Neural cell (in vitro differentiated cells): ENCODE measurements around the gene SIL1. TPM values are rescaled to one million over a fixed set of nuclear protein-coding genes. Genes with fewer than 3 reads are reported as not detected.

ENCODE experiments used
- H2AFZ ChIP-seq: fragments of 200-600, 300-800 bp; sonication (generic), shearing (Covaris generic); 2 replicates; pipeline ENCODE4 v1.6.0; 2014; ENCODE audit warnings: low read depth, mild to moderate bottlenecking, antibody characterized with exemption, low read length, moderate library complexity
- H3F3A ChIP-seq: fragments of 200-600 bp; shearing (Covaris generic); 2 replicates; pipeline ENCODE4 v1.6.1; 2016; ENCODE audit warnings: mild to moderate bottlenecking, moderate library complexity, mixed read lengths, antibody characterized with exemption, low read length; ENCODE audit not compliant: insufficient read depth, poor library complexity, severe bottlenecking
- H3K27ac ChIP-seq: fragments of 200-600, 300-800 bp; sonication (generic), shearing (Covaris generic); 2 replicates; pipeline ENCODE4 v1.5.1; 2014; ENCODE audit warnings: mild to moderate bottlenecking, low read length, moderate library complexity
- H3K27me3 ChIP-seq: fragments of 300-800, 200-600 bp; sonication (generic), shearing (Covaris generic); 2 replicates; pipeline ENCODE4 v1.6.0; 2014; ENCODE audit warnings: mild to moderate bottlenecking, low read depth, low read length, moderate library complexity; ENCODE audit not compliant: insufficient read depth
- H3K36me3 ChIP-seq: fragments of 300-800, 200-600 bp; sonication (generic), shearing (Covaris generic); 2 replicates; pipeline ENCODE4 v1.5.1; 2014; ENCODE audit warnings: mild to moderate bottlenecking, antibody characterized with exemption, low read length, moderate library complexity; ENCODE audit not compliant: insufficient read depth
- H3K4me2 ChIP-seq: fragments of 300-800, 200-600 bp; sonication (generic), shearing (Covaris generic); 2 replicates; pipeline ENCODE4 v1.6.0; 2014; ENCODE audit warnings: mild to moderate bottlenecking, low read length
- H3K4me3 ChIP-seq: fragments of 300-800, 200-600 bp; sonication (generic), shearing (Covaris generic); 2 replicates; pipeline ENCODE4 v1.5.1; 2014; ENCODE audit warnings: mild to moderate bottlenecking, low read length, moderate library complexity
- H3K79me2 ChIP-seq: fragments of 200-600 bp; shearing (Covaris generic); replicated peaks from 2 replicates; pipeline ENCODE4 v1.6.0; 2014; ENCODE audit warnings: mild to moderate bottlenecking, low read length, moderate library complexity; ENCODE audit not compliant: insufficient read depth
- H3K9ac ChIP-seq: fragments of 300-800, 200-600 bp; sonication (generic), shearing (Covaris generic); 2 replicates; pipeline ENCODE4 v1.6.1; 2016; ENCODE audit warnings: mild to moderate bottlenecking, low read length, mixed read lengths
- H3K9me2 ChIP-seq: fragments of 200-600 bp; shearing (Covaris generic); 2 replicates; pipeline ENCODE4 v1.6.1; 2016; ENCODE audit warnings: mild to moderate bottlenecking, low read length, mixed read lengths; ENCODE audit not compliant: insufficient read depth
- H3K9me3 ChIP-seq: fragments of 200-600, 300-800 bp; sonication (generic), shearing (Covaris generic); 2 replicates; pipeline ENCODE4 v1.6.1; 2016; ENCODE audit warnings: mild to moderate bottlenecking, mixed run types, low read length, moderate library complexity, mixed read lengths
- H4K20me1 ChIP-seq: fragments of 200-600 bp; shearing (Covaris generic); 2 replicates; pipeline ENCODE4 v1.6.1; 2016; ENCODE audit warnings: mild to moderate bottlenecking, mixed run types; ENCODE audit not compliant: insufficient read depth
- EP300 ChIP-seq: fragments of 450-650 bp; conservative IDR thresholded peaks from 2 replicates; pipeline ENCODE4 v1.6.1; 2014; ENCODE audit warnings: antibody characterized with exemption, mild to moderate bottlenecking, moderate library complexity; ENCODE audit not compliant: poor library complexity, severe bottlenecking
- EZH2 ChIP-seq: fragments of 200-600, 300-800 bp; shearing (Covaris generic), sonication (generic); IDR thresholded peaks from 2 replicates; pipeline ENCODE4 v1.6.1; 2014; ENCODE audit warnings: antibody characterized with exemption, low read length, borderline replicate concordance, mild to moderate bottlenecking; ENCODE audit not compliant: insufficient read depth, poor library complexity, severe bottlenecking
- MXI1 ChIP-seq: fragments of 450-650 bp; conservative IDR thresholded peaks from 2 replicates; pipeline ENCODE4 v1.6.1; 2014; ENCODE audit warnings: antibody characterized with exemption, mild to moderate bottlenecking; ENCODE audit not compliant: poor library complexity, severe bottlenecking
- POLR2AphosphoS5 ChIP-seq: IDR thresholded peaks from 2 replicates; pipeline ENCODE4 v1.6.1; 2012
- RAD21 ChIP-seq: fragments of 450-650 bp; conservative IDR thresholded peaks from 2 replicates; pipeline ENCODE4 v1.6.1; 2014; ENCODE audit warnings: antibody characterized with exemption, mild to moderate bottlenecking, moderate library complexity
- SMC3 ChIP-seq: fragments of 450-650 bp; conservative IDR thresholded peaks from 2 replicates; pipeline ENCODE4 v1.6.1; 2014; ENCODE audit warnings: antibody characterized with exemption, mild to moderate bottlenecking, moderate library complexity; ENCODE audit not compliant: poor library complexity
- TAF1 ChIP-seq: IDR thresholded peaks from 2 replicates; pipeline ENCODE4 v1.6.1; 2012; ENCODE audit warnings: low read depth
- polyA plus RNA-seq: library from polyadenylated mRNA; depleted of rRNA; stranded (reverse); fragments of >200 nt; gene quantifications from 2 replicates; pipeline ENCODE4 v1.2.3, GENCODE V29; 2014
- TF ChIP-seq, protein P1 (sequence below): fragments of 450-650 bp; IDR thresholded peaks from 2 replicates; pipeline ENCODE4 v1.5.1; 2014; ENCODE audit warnings: antibody characterized with exemption, mild to moderate bottlenecking, moderate library complexity; ENCODE audit not compliant: poor library complexity, severe bottlenecking
- TF ChIP-seq, protein P2 (sequence below): IDR thresholded peaks from 2 replicates; pipeline ENCODE4 v1.6.1; 2012; ENCODE audit warnings: borderline replicate concordance

Gene SIL1
- polyA plus RNA-seq, 1 donor from 2014 or later = 4.7 TPM

- no peak overlapping the region for H2AFZ ChIP-seq
- no peaks in the 10 kb centered on the region for H3K27me3 ChIP-seq
These were observed 50.6 kb downstream of the SIL1 start for GRCh38 chr5:139147483-139148087.

GRCh38 chr5:139146809-139147482 lies 51.2 kb downstream of the SIL1 start:
- no peak for TF ChIP-seq RAD21
- no peak for TF ChIP-seq EZH2
- TF ChIP-seq, protein P1, sequence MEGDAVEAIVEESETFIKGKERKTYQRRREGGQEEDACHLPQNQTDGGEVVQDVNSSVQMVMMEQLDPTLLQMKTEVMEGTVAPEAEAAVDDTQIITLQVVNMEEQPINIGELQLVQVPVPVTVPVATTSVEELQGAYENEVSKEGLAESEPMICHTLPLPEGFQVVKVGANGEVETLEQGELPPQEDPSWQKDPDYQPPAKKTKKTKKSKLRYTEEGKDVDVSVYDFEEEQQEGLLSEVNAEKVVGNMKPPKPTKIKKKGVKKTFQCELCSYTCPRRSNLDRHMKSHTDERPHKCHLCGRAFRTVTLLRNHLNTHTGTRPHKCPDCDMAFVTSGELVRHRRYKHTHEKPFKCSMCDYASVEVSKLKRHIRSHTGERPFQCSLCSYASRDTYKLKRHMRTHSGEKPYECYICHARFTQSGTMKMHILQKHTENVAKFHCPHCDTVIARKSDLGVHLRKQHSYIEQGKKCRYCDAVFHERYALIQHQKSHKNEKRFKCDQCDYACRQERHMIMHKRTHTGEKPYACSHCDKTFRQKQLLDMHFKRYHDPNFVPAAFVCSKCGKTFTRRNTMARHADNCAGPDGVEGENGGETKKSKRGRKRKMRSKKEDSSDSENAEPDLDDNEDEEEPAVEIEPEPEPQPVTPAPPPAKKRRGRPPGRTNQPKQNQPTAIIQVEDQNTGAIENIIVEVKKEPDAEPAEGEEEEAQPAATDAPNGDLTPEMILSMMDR = no peak
- TF ChIP-seq EP300 = no peak

More at GRCh38 chr5:139147483-139148087, 50.6 kb downstream of the SIL1 start:
- Histone ChIP-seq H3K9ac (no peak overlapping the region), H3K4me3 (no peak overlapping the region), H3K4me2 (no peak overlapping the region), H3F3A (no peaks in the 10 kb centered on the region), H3K79me2 (no peaks in the 10 kb centered on the region), H4K20me1 (no peaks in the 10 kb centered on the region), H3K9me3 (no peaks in the 10 kb centered on the region), H3K36me3 (no peaks in the 10 kb centered on the region), H3K9me2 (no peaks in the 10 kb centered on the region), H3K27ac (no peak overlapping the region)
- TF ChIP-seq RAD21 (no peak), SMC3 (no peak), EP300 (no peak), POLR2AphosphoS5 (no peak), TAF1 (no peak), EZH2 (no peak), MXI1 (no peak)
- TF ChIP-seq, protein P2, sequence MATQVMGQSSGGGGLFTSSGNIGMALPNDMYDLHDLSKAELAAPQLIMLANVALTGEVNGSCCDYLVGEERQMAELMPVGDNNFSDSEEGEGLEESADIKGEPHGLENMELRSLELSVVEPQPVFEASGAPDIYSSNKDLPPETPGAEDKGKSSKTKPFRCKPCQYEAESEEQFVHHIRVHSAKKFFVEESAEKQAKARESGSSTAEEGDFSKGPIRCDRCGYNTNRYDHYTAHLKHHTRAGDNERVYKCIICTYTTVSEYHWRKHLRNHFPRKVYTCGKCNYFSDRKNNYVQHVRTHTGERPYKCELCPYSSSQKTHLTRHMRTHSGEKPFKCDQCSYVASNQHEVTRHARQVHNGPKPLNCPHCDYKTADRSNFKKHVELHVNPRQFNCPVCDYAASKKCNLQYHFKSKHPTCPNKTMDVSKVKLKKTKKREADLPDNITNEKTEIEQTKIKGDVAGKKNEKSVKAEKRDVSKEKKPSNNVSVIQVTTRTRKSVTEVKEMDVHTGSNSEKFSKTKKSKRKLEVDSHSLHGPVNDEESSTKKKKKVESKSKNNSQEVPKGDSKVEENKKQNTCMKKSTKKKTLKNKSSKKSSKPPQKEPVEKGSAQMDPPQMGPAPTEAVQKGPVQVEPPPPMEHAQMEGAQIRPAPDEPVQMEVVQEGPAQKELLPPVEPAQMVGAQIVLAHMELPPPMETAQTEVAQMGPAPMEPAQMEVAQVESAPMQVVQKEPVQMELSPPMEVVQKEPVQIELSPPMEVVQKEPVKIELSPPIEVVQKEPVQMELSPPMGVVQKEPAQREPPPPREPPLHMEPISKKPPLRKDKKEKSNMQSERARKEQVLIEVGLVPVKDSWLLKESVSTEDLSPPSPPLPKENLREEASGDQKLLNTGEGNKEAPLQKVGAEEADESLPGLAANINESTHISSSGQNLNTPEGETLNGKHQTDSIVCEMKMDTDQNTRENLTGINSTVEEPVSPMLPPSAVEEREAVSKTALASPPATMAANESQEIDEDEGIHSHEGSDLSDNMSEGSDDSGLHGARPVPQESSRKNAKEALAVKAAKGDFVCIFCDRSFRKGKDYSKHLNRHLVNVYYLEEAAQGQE = no peak
- TF ChIP-seq, protein P1 = no peak

More at GRCh38 chr5:139146809-139147482, 51.2 kb downstream of the SIL1 start:
- no peak overlapping the region for H3K4me2 ChIP-seq
- H3K27me3 ChIP-seq = no peaks in the 10 kb centered on the region
- no peaks in the 10 kb centered on the region for H3K36me3 ChIP-seq
- no peak overlapping the region for H3K9ac ChIP-seq
- no peaks in the 10 kb centered on the region for H3F3A ChIP-seq
- H3K79me2 ChIP-seq = no peaks in the 10 kb centered on the region
- H4K20me1 ChIP-seq = no peaks in the 10 kb centered on the region
- no peaks in the 10 kb centered on the region for H3K9me2 ChIP-seq
- no peak overlapping the region for H3K4me3 ChIP-seq
- no peak overlapping the region for H3K27ac ChIP-seq
- H3K9me3 ChIP-seq = no peaks in the 10 kb centered on the region
- H2AFZ ChIP-seq = no peak overlapping the region
